ENCODE results near the gene IQCM. TPM values are rescaled to one million over a fixed set of nuclear protein-coding genes. Genes with fewer than 3 reads are reported as not detected.
A peak's percentile ranks its signal among the peaks of the same experiment; 100 is the strongest.

Gene IQCM
- total RNA-seq, 1 donor from 2014 or later = not detected

- no peak overlapping the region for H3K4me3 ChIP-seq (ENCODE audit: low read depth, low read length)
- no peak for DNase-seq (ENCODE audit: low read depth)
- TF ChIP-seq, protein P1, sequence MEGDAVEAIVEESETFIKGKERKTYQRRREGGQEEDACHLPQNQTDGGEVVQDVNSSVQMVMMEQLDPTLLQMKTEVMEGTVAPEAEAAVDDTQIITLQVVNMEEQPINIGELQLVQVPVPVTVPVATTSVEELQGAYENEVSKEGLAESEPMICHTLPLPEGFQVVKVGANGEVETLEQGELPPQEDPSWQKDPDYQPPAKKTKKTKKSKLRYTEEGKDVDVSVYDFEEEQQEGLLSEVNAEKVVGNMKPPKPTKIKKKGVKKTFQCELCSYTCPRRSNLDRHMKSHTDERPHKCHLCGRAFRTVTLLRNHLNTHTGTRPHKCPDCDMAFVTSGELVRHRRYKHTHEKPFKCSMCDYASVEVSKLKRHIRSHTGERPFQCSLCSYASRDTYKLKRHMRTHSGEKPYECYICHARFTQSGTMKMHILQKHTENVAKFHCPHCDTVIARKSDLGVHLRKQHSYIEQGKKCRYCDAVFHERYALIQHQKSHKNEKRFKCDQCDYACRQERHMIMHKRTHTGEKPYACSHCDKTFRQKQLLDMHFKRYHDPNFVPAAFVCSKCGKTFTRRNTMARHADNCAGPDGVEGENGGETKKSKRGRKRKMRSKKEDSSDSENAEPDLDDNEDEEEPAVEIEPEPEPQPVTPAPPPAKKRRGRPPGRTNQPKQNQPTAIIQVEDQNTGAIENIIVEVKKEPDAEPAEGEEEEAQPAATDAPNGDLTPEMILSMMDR (conservative IDR thresholded peaks at IDR 0.05; ENCODE audit: low read depth, low read length) = no peak
These were observed 97.1 kb downstream of the IQCM start for GRCh38 chr4:149718500-149718899.

DNA sequence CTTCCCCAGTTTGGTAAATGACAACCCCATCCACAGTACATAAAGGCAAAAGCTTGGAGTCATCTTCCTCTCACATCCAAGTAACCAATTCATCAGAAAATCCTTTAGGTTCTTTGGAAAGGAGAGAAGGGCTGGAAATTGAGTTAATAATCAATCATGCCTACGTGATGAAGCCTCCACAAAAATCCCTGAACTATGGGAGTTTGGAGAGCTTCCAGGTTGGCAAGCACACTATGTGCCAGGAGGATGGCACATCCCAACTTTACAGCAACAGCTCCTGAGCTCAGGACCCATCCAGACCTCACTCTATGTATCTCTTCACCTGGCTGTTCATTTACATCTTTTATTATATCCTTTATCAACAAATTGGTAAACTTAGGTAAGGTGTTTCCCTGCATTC lies 98.9 kb downstream of the IQCM start:
- no peak overlapping the region for H3K4me3 ChIP-seq (ENCODE audit: low read depth, low read length)
- TF ChIP-seq, protein P1 (conservative IDR thresholded peaks at IDR 0.05; ENCODE audit: low read depth, low read length) = no peak
- DNase-seq (ENCODE audit: low read depth) = peak; percentile 40

GRCh38 chr4:149715822-149716585 lies 99.6 kb downstream of the IQCM start:
- TF ChIP-seq, protein P1 (conservative IDR thresholded peaks at IDR 0.05; ENCODE audit: low read depth, low read length) = no peak
- H3K4me3 ChIP-seq (ENCODE audit: low read depth, low read length) = no peak overlapping the region
- no peak for DNase-seq (ENCODE audit: low read depth)

DNA sequence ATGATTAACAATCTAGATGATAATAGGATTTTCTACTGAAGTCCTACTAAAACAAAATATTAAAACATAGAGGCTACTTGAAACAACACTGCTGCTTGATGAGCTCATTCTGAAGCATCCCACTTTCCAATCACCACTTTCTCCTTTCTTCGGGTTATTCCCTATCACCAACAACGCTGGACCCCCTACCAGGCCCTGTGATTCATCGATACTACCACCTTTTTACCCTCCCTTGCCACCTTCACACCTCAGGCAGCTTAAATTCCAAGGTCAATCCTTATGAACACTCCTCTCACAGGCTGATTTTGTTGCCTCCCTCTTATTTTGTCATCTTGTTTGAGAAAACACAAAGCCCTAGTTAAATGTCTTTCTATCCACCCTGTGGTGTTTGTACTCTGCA lies 102.6 kb downstream of the IQCM start:
- no peak for DNase-seq (ENCODE audit: low read depth)
- TF ChIP-seq, protein P1 (conservative IDR thresholded peaks at IDR 0.05; ENCODE audit: low read depth, low read length) = no peak
- H3K4me3 ChIP-seq (ENCODE audit: low read depth, low read length) = no peak overlapping the region

DNA sequence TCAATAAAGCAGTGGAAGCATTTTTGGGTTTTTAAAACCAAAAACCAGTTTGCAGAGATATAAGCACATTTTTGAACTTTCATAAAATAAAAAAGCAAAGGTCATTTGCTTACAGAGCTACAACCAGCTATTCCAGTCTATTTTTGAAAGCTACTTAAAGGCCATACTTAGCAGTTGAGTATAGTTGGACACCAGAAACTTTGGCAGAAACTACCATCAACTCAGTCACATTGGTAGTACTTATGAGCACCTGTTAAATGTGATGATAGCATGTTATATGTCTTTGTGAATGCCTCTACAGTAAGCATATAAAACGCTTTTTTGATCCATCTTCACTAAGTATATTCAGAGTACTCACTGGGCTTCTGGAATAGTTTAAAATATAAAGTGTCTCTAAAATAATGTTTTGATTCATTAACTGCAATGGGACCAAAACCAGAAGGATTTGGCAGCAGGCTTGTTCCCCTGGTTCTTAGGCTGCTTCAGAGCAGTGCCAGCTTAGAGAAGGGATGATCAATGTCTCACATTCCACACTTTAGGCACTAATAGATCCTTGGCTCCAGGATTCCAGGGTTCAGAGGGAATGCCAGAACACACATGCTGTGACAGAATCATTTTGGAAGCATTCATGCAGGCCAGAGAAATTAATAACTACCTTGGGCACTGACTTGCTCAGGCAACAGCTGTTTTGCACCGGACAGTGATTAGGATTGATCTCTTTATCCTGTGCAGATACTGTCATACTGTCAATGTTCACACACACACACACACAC lies 103.9 kb downstream of the IQCM start:
- DNase-seq (ENCODE audit: low read depth) = no peak
- H3K4me3 ChIP-seq (ENCODE audit: low read depth, low read length) = no peak overlapping the region
- TF ChIP-seq, protein P1 (conservative IDR thresholded peaks at IDR 0.05; ENCODE audit: low read depth, low read length) = no peak

- no peak for DNase-seq (ENCODE audit: low read depth)
- TF ChIP-seq, protein P1 (conservative IDR thresholded peaks at IDR 0.05; ENCODE audit: low read depth, low read length) = no peak
- no peak overlapping the region for H3K4me3 ChIP-seq (ENCODE audit: low read depth, low read length)
These were observed 106.0 kb downstream of the IQCM start for GRCh38 chr4:149709640-149710039.

All from epithelial cell of proximal tubule (primary cell).